ENCODE measurements around the gene GPLD1.
"Not testable (repeated sequence)": the region's sequence is repeated elsewhere in the genome, so short reads cannot be mapped to it uniquely, and the experiment has no call there.

The GPLD1 gene

DNA sequence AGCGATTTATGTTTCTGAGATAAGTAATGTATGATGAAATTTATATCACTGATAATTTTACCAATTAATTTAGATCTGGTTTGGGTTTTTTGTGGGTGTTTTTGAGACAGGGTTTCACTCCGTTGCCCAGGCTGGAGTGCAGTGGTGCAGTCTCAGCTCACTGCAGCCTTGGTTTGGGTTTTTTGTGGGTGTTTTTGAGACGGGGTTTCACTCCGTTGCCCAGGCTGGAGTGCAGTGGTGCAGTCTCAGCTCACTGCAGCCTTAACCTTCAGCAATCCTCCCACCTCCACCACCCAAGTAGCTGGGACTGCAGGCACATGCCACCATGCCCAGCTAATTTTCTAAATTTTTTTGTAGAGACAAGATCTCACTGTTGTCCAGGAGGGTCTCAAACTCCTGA lies 73.6 kb downstream of the GPLD1 start:
- H2AFZ ChIP-seq (ENCODE audit: low read length), result no peak overlapping the region
- no peaks in the 10 kb centered on the region for H4K20me1 ChIP-seq (ENCODE audit: insufficient read depth, low read length)
- no peak overlapping the region for H3K4me2 ChIP-seq (ENCODE audit: low read depth, low read length)
- H3K9me2 ChIP-seq (replicated peaks; ENCODE audit: insufficient read depth, low read length), result no peaks in the 10 kb centered on the region
- H3K79me2 ChIP-seq (ENCODE audit: low read length), result peaks cover 3% of the 10 kb centered on the region; the same call in 1 of the 2 replicates
- no peaks in the 10 kb centered on the region for H3K27me3 ChIP-seq (replicated peaks; ENCODE audit: insufficient read depth, low read length)
- H3K4me1 ChIP-seq (ENCODE audit: low read length), result no peaks in the 10 kb centered on the region
- H3K4me3 ChIP-seq (ENCODE audit: low read length), result no peak overlapping the region
- H3K27ac ChIP-seq (ENCODE audit: low read length), result no peak overlapping the region
- H3K9ac ChIP-seq (ENCODE audit: low read length), result no peak overlapping the region
- TF ChIP-seq EZH2phosphoT487 (IDR thresholded peaks at IDR 0.05; ENCODE audit: low read length) (no peak), CTCF (IDR thresholded peaks at IDR 0.05; ENCODE audit: low read length) (no peak), EZH2 (optimal IDR thresholded peaks at IDR 0.05; ENCODE audit: low read depth, low read length) (no peak)
- DNase-seq, result no peak
- H3K36me3 ChIP-seq (replicated peaks; ENCODE audit: insufficient read depth, low read length), result peaks cover 15% of the 10 kb centered on the region
- H3K9me3 ChIP-seq (replicated peaks; ENCODE audit: insufficient read depth, low read length), result no peaks in the 10 kb centered on the region
- no peaks in the 10 kb centered on the region; the same call in 1 of the 2 replicates for H3F3A ChIP-seq (ENCODE audit: insufficient read depth, low read length)

DNA sequence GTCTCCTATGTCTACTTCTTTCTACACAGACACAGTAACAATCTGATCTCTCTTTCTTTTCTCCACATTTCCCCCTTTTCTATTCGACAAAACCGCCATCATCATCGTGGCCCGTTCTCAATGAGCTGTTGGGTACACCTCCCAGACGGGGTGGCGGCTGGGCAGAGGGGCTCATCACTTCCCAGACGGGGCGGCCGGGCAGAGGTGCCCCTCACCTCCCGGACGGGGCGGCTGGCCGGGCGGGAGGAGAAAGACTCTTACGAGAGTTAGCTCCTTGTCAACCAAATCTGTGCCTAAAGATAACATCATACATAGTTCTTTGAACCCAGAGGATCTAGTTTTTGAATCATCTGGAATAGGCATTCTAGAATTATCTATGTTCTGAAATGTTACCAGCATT lies 74.8 kb downstream of the GPLD1 start:
- H3K4me1 ChIP-seq (ENCODE audit: low read length); H3K9me3 ChIP-seq (replicated peaks; ENCODE audit: insufficient read depth, low read length); H3K27ac ChIP-seq (ENCODE audit: low read length); H3K9ac ChIP-seq (ENCODE audit: low read length); DNase-seq; H3K27me3 ChIP-seq (replicated peaks; ENCODE audit: insufficient read depth, low read length); H3K4me2 ChIP-seq (ENCODE audit: low read depth, low read length); H4K20me1 ChIP-seq (ENCODE audit: insufficient read depth, low read length); H2AFZ ChIP-seq (ENCODE audit: low read length); H3F3A ChIP-seq (ENCODE audit: insufficient read depth, low read length); H3K4me3 ChIP-seq (ENCODE audit: low read length); H3K9me2 ChIP-seq (replicated peaks; ENCODE audit: insufficient read depth, low read length): not testable (repeated sequence)
- H3K36me3 ChIP-seq (replicated peaks; ENCODE audit: insufficient read depth, low read length), result peaks cover 11% of the 10 kb centered on the region
- H3K79me2 ChIP-seq (ENCODE audit: low read length), result peaks cover 15% of the 10 kb centered on the region

- H3K79me2 ChIP-seq (ENCODE audit: low read length), result peaks cover 36% of the 10 kb centered on the region
These were observed 77.1 kb downstream of the GPLD1 start for GRCh38 chr6:24412294-24412693.

More at GRCh38 chr6:24412294-24412693, 77.1 kb downstream of the GPLD1 start:
- no peak overlapping the region for H3K9ac ChIP-seq (ENCODE audit: low read length)
- no peaks in the 10 kb centered on the region for H3K9me2 ChIP-seq (replicated peaks; ENCODE audit: insufficient read depth, low read length)
- peaks cover 21% of the 10 kb centered on the region for H3K4me1 ChIP-seq (ENCODE audit: low read length)
- H3K4me3 ChIP-seq (ENCODE audit: low read length), result no peak overlapping the region
- no peaks in the 10 kb centered on the region for H3K9me3 ChIP-seq (replicated peaks; ENCODE audit: insufficient read depth, low read length)
- no peak overlapping the region for H3K4me2 ChIP-seq (ENCODE audit: low read depth, low read length)
- H2AFZ ChIP-seq (ENCODE audit: low read length), result no peak overlapping the region
- H4K20me1 ChIP-seq (ENCODE audit: insufficient read depth, low read length), result no peaks in the 10 kb centered on the region; the same call in 1 of the 2 replicates
- no peak for DNase-seq
- no peaks in the 10 kb centered on the region for H3K27me3 ChIP-seq (replicated peaks; ENCODE audit: insufficient read depth, low read length)
- peaks cover 12% of the 10 kb centered on the region; the same call in 1 of the 2 replicates for H3F3A ChIP-seq (ENCODE audit: insufficient read depth, low read length)
- TF ChIP-seq EZH2 (optimal IDR thresholded peaks at IDR 0.05; ENCODE audit: low read depth, low read length), result no peak
- TF ChIP-seq CTCF (IDR thresholded peaks at IDR 0.05; ENCODE audit: low read length), result no peak
- no peak for TF ChIP-seq EZH2phosphoT487 (IDR thresholded peaks at IDR 0.05; ENCODE audit: low read length)
- no peak overlapping the region for H3K27ac ChIP-seq (ENCODE audit: low read length)
- peaks cover 10% of the 10 kb centered on the region for H3K36me3 ChIP-seq (replicated peaks; ENCODE audit: insufficient read depth, low read length)

Data from MM.1S (cell line).